ENCODE data around the gene RRP12. TPM values are rescaled to one million over a fixed set of nuclear protein-coding genes. Genes with fewer than 3 reads are reported as not detected.

RRP12 gene
- total RNA-seq, 1 donor from 2014 or later, result 42.4 TPM

DNA sequence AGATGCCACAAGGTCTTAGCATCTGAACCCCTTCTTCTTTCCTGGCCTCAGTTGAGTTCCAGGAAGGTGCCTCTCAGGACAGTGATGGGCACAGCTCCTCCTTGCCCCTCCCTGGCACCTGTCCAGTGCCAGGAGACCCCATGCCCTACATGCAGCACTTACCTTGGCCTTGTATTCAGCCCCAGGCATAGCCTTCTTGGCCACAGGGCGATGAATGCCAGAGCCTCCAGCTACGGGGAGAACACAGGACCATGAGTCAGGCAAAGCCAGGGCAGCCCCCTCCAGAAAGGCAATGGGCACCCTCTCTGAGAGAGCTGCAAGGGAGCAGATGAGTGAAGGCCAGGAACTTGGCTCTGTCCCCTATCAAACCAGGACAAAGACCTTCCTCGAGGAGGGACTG, 42.4 kb downstream of the RRP12 start:
- Mint-ChIP-seq H3K4me3 (no peak overlapping the region), H3K27me3 (ENCODE audit: low read depth) (no peaks in the 10 kb centered on the region), H3K4me1 (no peaks in the 10 kb centered on the region), H3K36me3 (peaks cover 26% of the 10 kb centered on the region), H3K27ac (no peak overlapping the region), H3K9me3 (no peaks in the 10 kb centered on the region)
- DNase-seq (ENCODE audit: low spot score in 2 of 2, unreplicated experiment in 2 of 2), result no peak
- TF ChIP-seq, protein P1, sequence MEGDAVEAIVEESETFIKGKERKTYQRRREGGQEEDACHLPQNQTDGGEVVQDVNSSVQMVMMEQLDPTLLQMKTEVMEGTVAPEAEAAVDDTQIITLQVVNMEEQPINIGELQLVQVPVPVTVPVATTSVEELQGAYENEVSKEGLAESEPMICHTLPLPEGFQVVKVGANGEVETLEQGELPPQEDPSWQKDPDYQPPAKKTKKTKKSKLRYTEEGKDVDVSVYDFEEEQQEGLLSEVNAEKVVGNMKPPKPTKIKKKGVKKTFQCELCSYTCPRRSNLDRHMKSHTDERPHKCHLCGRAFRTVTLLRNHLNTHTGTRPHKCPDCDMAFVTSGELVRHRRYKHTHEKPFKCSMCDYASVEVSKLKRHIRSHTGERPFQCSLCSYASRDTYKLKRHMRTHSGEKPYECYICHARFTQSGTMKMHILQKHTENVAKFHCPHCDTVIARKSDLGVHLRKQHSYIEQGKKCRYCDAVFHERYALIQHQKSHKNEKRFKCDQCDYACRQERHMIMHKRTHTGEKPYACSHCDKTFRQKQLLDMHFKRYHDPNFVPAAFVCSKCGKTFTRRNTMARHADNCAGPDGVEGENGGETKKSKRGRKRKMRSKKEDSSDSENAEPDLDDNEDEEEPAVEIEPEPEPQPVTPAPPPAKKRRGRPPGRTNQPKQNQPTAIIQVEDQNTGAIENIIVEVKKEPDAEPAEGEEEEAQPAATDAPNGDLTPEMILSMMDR (IDR thresholded peaks at IDR 0.05; ENCODE audit: unreplicated experiment), result no peak

DNA sequence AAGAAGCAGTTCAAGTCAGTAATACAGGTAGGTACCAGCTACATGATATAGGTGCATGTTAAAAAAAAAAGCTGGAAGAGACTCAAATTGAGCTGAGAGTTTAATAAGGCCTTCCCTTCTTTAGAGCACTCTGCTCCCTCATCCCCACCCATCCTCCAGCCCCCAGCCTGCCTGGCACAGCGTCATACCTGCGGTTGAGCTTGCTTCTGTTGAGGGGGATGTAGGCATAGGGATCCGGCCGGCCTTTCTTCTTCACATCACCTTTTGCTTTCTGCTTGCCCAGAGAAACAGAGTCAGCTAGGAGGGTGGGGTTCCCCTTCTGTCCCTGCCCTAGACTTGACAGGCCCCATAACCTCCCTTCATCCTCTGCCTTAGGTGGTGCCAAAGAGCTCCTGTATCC, 42.8 kb downstream of the RRP12 start:
- TF ChIP-seq, protein P1 (IDR thresholded peaks at IDR 0.05; ENCODE audit: unreplicated experiment), result no peak
- no peak for DNase-seq (ENCODE audit: low spot score in 2 of 2, unreplicated experiment in 2 of 2)
- H3K4me3 Mint-ChIP-seq, result no peak overlapping the region
- no peaks in the 10 kb centered on the region for H3K9me3 Mint-ChIP-seq
- no peak overlapping the region for H3K27ac Mint-ChIP-seq
- no peaks in the 10 kb centered on the region for H3K27me3 Mint-ChIP-seq (ENCODE audit: low read depth)
- H3K4me1 Mint-ChIP-seq, result no peaks in the 10 kb centered on the region
- H3K36me3 Mint-ChIP-seq, result peaks cover 22% of the 10 kb centered on the region

- no peaks in the 10 kb centered on the region for H3K4me1 Mint-ChIP-seq
- no peak overlapping the region for H3K27ac Mint-ChIP-seq
- no peak overlapping the region for H3K4me3 Mint-ChIP-seq
- no peak for DNase-seq (ENCODE audit: low spot score in 2 of 2, unreplicated experiment in 2 of 2)
- H3K9me3 Mint-ChIP-seq, result no peaks in the 10 kb centered on the region
- peaks cover 18% of the 10 kb centered on the region for H3K36me3 Mint-ChIP-seq
- no peaks in the 10 kb centered on the region for H3K27me3 Mint-ChIP-seq (ENCODE audit: low read depth)
- TF ChIP-seq, protein P1 (IDR thresholded peaks at IDR 0.05; ENCODE audit: unreplicated experiment), result no peak
Observed at GRCh38 chr10:97356918-97357317, 44.2 kb downstream of the RRP12 start.

DNA sequence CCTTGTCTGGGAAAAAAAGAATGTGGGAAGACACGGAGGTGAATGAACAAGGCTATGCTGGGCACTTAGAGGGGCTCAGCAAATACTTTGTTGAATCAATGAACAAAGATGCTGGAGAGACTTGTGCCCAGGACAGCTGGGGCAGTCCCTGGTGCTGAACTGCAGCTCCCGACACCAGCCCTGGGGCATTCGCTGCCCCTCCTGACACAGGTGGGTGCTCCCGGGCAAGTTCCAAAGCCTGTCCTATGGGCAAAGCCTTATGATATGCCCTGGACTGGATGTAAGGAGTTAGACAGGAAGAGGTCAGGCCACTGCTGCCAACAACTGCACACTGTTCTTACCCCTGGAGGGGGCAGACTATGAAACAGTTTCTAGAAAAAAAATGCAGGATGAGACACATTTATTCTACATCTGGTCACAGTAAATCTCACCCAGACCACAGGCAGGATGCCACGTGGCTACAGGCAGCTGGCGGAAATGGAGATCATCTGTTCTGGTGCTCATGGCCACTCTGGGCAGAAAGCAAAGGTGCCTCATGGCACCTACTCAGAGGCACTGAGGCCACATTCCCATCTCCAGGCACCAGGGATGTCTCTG, 44.7 kb downstream of the RRP12 start:
- H3K4me3 Mint-ChIP-seq, result no peak overlapping the region
- TF ChIP-seq, protein P1 (IDR thresholded peaks at IDR 0.05; ENCODE audit: unreplicated experiment), result no peak
- peaks cover 18% of the 10 kb centered on the region for H3K36me3 Mint-ChIP-seq

DNA sequence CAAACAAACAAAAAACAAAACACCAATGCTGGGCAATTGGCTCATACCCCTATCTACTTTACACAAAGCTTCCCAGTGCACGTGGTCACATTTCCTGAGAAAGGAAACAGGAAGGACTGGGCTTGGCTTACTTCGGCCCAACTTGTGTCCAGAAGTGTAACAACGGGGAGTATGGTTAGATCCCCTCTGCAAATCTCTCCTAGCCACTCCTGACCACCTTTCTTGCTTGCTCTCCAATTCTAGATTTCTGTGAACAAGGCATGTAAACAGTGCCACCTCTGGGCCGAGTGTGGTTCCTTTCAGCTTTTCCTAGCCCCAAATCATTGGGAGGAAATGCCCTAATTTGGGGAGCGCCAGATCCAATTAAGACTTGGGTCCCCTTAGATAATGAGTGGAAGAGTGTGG, 45.6 kb downstream of the RRP12 start:
- Mint-ChIP-seq H3K36me3 (peaks cover 16% of the 10 kb centered on the region), H3K27ac (no peak overlapping the region), H3K27me3 (ENCODE audit: low read depth) (no peaks in the 10 kb centered on the region), H3K4me3 (no peak overlapping the region), H3K4me1 (no peaks in the 10 kb centered on the region), H3K9me3 (no peaks in the 10 kb centered on the region)
- TF ChIP-seq, protein P1 (IDR thresholded peaks at IDR 0.05; ENCODE audit: unreplicated experiment), result no peak
- no peak for DNase-seq (ENCODE audit: low spot score in 2 of 2, unreplicated experiment in 2 of 2)

More for the DNA sequence above, 44.7 kb downstream of the RRP12 start:
- H3K27ac Mint-ChIP-seq, result no peak overlapping the region
- DNase-seq (ENCODE audit: low spot score in 2 of 2, unreplicated experiment in 2 of 2), result no peak
- no peaks in the 10 kb centered on the region for H3K9me3 Mint-ChIP-seq
- H3K4me1 Mint-ChIP-seq, result no peaks in the 10 kb centered on the region
- no peaks in the 10 kb centered on the region for H3K27me3 Mint-ChIP-seq (ENCODE audit: low read depth)

- TF ChIP-seq, protein P1 (IDR thresholded peaks at IDR 0.05; ENCODE audit: unreplicated experiment), result no peak
- H3K36me3 Mint-ChIP-seq, result peaks cover 13% of the 10 kb centered on the region
- DNase-seq (ENCODE audit: low spot score in 2 of 2, unreplicated experiment in 2 of 2), result no peak
- no peak overlapping the region for H3K27ac Mint-ChIP-seq
- H3K27me3 Mint-ChIP-seq (ENCODE audit: low read depth), result no peaks in the 10 kb centered on the region
- H3K9me3 Mint-ChIP-seq, result no peaks in the 10 kb centered on the region
- no peak overlapping the region for H3K4me3 Mint-ChIP-seq
- peaks cover 9% of the 10 kb centered on the region for H3K4me1 Mint-ChIP-seq
Observed at GRCh38 chr10:97353945-97354344, 47.2 kb downstream of the RRP12 start.

Data from mesothelial cell of epicardium (in vitro differentiated cells).